Fibroblast of skin of right quadriceps (primary cell): ENCODE measurements around the gene RACK1.
"Not testable (repeated sequence)": the region's sequence is repeated elsewhere in the genome, so short reads cannot be mapped to it uniquely, and the experiment has no call there.

ENCODE experiments used
- DNase-seq: peaks from one replicate; pipeline ENCODE4 v3.0.0-alpha.2; 2013

Gene RACK1

DNA sequence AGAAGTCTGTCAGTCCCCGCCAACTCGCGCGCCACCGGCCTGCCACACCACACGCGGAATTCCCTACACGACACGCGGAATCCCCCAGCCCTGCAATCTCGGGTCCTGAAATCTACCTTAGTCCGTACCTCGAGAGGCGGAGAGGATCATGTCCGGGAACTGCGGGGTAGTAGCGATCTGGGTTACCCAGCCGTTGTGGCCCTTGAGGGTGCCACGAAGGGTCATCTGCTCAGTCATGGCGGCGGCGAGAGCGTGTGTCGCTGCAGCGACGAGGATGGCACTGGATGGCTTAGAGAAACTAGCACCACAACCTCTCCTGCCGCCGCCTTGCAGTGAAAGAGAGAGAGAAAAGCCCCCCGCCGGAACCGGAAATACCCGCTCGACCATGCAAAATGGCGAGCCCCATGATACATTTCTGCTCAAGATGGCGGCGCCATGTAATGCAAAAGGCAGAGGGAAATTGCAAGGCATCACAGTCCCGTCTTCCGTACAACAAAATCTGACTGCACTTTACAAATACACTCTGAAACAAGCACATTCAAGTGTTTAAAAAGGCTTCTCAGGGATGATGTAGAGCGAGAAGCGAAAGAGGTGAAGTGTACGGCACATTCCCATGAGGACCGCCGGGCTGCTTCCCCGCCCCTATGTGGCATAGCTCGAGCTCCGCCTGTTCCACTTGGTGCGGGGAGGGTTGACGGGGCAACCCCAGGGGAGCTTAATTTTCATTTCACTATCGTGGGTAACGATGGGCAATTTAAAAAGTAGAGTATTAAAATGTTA lies at the start of gene RACK1:
Gene RACK1, minus strand, starts transcription at position 343 of the 780 bp plus-strand sequence. Its CDS starts 106 bp downstream, at position 237.
- DNase-seq: peak; percentile 91

DNA sequence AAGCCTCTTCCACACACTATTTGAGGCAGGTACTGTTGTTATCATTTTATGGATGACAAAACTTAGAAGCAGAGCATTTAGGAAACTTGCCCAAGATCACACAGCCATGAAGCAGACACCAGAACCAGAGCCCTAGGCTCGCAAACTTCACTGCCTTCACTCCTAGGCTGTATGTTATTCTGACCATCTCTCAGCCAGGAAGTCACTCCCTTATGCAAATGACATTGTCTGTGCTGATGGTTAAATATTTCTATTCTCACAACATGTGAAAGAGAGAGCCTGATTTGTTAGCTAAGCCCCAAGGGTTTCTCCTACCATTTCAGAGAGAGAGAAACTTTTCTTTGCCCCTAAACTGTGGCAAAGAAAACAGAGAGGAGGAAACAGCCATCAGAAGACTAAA lies 43.6 kb upstream of the RACK1 start:
- not testable (repeated sequence) for DNase-seq

DNA sequence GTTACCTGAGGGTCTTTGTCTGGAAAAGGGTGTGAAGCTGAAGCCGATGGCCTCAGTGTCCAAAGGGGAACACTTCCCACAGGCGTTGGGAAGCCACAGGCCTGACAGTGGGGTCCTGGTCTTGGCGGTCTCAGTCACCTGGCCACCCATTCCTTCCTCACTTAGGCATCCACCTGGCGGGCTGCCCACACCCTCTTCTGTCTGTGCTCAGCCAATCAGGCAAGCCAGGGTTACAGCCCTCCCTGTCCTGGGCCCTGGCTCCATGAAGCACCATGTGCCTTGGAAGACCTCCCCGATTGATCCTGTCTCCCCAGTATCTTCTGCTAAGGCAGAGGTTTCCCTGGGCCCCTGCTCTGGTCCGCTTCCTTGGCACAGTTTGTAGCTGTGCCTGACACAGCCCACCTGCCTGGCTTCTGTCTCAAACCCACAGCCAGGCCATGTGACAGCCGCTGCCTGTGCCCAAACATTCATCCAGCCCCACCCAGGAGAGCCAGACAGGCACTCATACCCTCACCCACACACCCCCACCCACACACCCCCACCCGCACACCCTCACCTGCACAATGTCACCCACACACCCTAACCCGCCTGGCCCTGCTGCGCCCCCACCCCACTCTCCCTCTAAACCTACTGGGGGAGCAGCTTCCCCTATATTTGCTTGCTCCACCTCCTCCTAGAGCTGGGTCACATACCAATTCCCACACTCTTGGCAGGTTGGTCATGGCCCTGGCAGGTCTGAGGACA lies 42.4 kb upstream of the RACK1 start:
- DNase-seq: not testable (repeated sequence)

DNA sequence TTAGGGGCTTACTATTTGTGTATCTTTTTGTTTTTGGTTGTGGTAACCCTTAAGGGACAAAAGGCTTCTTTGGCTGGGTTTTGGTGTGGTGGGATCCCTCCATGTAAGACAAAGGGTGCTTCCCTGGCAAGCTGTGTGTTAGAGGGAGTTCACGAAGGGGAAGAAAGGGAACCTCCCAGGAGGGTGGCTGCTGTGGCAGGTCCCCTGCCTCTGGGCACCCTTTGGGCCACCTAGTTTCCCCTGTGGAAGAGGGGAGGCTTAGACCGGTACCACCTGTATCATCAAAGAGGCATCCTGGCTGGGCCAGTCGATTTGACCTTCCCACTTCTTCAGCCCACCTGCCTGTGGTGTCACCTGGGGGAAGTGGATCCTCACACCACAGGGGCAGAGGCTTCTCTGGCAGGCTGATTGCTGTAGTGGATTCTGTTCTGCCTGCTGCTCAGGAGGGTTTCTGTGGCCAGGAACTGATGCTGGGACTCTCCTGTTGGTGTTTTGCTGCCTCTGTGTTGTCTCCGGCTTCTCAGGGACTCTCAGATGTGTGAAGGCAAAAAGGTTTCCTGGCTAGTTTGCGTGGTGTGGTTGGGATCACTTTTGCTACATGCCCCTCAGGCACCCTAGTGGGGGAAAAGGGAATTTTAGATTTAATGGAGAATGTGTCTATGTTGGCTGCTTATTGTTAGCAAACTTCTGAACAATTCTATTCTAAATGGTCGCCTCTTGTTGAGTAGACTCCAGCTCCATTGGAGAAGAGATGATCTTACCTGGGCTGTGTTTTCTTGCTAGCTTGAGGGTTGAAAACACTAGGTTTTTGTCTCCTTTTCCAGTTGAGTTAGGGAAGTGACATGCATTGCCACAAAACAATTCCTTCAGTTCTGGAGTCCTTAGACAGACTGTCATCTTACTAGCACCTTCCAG lies 40.4 kb upstream of the RACK1 start:
- DNase-seq: not testable (repeated sequence)

DNA sequence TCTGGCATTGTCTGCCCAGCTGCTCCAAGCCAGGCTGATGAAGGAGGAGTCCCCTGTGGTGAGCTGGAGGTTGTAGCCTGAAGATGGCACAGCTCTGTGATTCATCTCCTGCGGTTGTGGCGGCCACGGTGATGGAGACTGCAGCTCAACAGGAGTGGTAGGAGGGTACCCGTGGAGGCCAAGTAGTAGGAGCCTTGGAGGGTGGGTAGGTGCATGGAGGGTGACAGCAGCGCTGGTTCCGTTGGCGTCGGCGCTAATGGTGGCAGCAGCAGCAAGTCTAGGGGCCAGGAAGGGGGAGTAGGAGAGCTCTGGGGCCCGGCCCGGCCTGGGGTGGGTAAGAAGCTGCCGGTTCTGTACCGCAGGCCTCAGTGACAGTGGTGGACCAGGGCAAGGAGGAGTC lies 39.6 kb upstream of the RACK1 start:
- no peak for DNase-seq

DNA sequence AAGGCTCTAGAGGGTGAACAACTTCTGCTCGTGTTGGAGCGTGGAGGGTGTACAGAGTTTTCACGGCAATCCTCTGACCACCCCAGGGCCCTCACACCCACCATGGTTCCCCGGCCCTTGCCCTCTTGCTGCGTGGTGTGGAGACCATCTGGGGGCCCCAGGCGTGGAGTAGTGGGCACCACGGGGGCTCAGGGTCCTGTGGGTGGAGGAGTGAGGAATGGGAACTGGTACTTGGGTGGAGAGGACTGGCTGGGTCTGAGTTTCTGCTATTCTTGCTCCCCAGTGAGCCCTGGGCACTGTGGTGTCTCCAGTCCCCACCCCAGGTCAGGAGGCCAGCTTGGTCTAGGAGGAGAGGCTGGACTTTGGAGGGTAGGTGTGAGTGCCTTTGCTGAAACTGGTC lies 39.2 kb upstream of the RACK1 start:
- DNase-seq: no peak

DNA sequence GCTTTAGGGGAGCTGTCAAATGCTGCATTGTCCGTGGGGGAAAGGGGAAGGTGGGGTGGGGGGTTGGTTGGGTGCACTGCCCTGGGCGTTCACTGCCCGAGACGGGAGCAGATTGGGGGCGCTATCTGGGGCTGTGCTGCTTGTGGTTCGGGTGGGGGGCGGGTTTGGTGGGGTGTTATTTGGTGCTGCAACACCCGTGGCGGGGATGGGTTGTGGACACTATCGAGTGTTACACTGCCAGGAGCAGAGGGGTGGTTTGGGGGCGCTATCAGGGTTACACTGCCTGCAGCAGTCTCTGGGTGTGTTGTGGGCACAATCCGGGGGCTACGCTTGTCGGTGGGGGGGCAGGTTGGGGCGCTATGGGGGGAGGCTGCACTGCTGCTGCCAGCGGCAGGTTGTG lies 38.7 kb upstream of the RACK1 start:
- DNase-seq: not testable (repeated sequence)

DNA sequence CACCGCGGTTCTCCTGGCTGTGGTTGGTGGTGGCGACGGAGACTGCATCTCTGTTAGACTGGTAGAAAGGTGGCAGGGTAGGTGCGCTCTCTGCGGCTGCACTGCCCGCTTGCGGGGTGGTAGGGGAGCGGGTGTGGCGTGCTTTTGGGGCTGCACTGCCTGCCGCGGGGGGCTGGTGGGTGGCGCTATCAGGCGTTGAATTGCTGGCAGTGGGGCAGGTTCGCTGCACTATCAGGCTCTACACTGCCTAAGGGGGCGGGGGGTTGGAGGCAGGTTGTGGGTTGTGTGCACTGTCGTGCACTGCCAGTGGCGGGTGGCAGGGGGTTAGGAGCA lies 38.2 kb upstream of the RACK1 start:
- no peak for DNase-seq

DNA sequence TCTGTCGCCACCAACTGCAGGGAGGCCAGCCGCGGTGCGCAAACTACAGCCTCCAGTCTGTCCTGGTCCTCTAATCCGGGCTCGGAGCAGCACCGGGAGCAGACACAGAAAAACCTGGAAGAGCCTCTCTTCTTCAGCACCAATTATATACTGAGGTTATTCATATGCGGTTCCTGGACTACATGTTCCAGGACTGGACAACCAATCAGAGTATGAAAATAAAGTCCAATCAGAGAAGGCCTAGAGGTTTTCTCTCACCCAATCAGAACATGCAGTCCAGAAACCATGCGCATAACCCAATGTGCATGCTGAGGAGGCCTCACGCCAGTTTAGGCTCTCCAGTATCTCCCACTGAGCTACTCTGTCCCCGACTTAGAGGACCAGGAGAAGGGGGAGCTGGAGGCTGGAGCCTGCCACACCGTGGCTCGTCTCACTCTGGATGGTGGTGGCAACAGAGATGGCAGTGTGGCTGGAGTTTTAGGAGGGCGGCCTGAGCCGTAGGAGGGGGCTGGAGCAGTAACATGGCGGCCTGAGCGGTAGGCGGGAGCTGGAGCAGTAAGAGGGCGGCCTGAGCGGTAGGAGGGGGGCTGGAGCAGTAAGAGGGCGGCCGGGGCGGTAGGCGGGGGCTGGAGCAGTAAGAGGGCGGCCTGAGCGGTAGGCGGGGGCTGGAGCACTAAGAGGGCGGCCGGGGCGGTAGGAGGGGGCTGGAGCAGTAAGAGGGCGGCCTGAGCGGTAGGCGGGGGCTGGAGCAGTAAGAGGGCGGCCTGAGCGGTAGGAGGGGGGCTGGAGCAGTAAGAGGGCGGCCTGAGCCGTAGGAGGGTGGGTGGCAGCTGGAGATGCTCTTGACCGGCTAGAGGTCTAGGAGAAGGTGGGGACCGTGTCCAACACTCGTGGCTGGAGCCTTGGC lies 37.6 kb upstream of the RACK1 start:
- no peak for DNase-seq

DNA sequence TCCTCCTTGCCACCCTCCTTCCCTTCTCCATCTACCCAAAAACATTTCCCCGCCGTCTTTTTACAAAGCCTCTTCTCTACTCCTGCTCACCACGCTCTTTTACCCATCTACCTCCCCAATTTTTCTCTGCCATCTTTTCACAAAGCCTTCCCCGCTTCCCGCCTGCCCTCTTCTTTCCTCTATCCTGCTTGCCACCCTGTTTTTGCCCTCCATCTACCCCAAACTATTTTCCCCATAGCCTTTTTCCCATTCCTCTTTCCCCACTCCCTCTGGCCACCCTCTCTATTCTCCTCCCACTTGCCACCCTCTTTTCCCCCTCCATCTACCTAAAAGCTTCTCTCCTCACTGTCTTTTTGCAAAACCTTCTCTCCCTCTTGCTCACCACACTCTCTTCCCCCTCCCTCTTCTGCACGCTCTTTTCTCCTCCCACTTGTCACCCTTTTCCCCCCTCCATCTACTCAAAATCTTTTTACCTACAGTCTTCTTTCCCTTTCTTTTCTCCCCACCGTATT lies 36.6 kb upstream of the RACK1 start:
- DNase-seq: no peak

DNA sequence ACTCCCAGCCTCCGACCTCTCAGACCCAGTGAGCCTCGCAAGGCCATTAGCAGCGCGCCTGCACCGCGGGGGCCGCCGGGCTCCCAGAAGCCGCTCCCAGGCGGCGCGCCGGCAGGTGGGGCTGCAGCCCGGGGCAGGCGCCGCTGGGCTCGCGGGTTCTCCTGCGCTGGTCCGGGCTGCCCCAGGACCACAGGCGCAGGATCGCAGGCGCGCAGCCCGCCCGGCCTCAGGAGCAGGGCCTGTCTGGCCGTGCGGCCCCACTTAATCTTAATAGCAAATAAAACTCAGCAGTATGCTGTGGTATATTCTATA lies 29.7 kb upstream of the RACK1 start:
- not testable (repeated sequence) for DNase-seq

DNA sequence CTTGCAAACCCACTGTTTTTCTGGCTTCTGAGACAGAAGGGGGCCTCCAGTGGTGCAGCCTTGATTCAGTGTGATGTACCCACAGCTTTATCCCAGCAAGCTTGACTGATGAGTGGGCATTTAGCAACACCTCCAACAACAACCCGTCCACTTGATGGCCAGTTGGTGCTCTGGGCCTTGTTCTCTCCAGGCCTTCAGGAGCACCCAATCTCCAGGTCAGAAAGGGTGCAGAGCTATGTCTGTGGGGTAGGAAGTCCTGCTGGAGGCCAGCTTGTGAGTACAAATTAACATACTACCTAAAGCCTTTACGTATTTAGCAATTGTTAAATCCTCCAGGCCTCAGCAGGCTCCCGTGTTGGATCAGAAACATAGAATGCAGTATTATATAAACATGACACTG lies 27.4 kb upstream of the RACK1 start:
- DNase-seq: no peak

DNA sequence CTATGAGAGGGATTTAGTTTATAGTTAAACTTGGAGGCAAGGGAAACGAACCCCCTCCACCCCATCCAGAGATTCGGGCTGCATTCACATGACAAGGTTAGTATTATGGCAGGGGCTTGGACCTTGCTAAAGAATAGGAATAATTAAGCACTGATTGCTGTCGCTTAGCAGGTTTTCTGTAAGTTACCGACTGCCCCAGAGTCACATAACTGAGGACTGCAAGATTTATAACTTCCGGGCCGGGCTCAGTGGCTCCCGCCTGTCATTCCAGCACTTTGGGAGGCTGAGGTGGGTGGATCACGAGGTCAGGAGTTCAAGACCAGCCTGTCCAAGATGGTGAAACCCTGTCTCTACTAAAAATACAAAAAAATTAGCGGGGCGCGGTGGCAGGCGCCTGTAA lies 24.2 kb upstream of the RACK1 start:
- DNase-seq: not testable (repeated sequence)

DNA sequence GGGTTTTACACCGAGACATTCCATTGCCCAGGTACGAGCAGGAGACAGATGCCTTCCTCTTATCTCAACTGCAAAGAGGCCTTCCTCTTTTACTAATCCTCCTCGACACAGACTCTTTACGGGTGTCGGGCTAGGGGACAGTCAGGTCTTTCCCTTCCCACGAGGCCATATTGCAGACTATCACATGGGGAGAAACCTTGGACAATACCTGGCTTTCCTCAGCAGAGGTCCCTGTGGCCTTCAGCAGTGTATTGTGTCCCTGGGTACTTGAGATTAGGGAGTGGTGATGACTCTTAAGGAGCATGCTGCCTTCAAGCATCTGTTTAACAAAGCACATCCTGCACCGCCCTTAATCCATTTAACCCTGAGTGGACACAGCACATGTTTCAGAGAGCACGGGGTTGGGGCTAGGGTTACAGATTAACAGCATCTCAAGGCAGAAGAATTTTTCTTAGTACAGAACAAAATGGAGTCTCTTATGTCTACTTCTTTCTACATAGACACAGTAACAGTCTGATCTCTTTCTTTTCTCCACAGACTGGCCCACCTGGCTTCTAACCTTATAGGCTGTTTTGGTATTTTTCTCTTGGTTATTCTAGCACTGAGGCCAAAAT lies 23.7 kb upstream of the RACK1 start:
- not testable (repeated sequence) for DNase-seq

DNA sequence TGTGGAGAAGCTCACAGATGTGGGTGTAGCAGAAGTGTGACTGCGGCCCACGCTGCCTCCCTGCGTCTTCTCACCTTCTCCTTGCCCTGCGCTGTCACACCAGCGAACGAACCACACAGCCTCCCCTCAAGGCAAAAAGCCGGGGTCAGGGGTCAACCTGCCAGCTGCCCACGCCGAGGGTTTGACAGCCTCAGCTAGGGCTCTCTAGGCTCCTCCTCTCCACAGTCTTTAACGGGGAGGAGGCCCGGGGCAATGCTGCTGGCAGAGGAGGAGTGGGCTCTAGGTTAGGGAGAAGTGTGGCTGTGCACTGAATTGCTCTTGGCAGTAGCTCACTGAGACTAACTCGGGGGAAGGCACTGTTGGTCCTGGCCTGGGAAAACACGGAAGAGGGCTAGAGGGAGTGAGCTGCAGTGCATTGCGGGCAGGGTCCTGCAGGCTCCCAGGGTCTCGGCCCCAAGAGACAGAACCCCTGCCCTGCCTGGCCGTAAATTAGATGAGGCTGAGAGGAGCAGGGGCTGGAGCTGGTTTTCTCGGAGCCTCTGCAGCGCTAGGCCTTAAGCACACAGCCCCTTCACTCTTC lies 21.5 kb upstream of the RACK1 start:
- no peak for DNase-seq

DNA sequence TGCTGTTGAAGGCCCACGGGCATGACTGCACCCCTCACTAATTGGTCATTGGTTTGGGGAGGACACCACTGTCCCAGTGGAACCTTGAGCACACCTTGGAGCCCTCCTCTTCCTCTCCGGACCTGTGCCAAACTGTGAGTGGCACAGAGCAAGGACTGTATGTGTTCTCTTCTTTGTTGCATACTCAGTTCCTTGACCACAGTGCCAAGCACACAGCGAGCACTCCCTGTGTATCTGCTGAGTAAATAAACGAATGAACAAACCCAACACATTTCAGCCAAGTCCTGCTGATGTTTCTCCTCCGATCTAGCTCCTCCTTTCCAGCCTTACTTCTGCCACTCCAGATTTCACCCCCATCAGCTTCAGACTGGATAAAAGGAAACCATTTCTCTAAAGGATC lies 19.9 kb upstream of the RACK1 start:
- DNase-seq: no peak

DNA sequence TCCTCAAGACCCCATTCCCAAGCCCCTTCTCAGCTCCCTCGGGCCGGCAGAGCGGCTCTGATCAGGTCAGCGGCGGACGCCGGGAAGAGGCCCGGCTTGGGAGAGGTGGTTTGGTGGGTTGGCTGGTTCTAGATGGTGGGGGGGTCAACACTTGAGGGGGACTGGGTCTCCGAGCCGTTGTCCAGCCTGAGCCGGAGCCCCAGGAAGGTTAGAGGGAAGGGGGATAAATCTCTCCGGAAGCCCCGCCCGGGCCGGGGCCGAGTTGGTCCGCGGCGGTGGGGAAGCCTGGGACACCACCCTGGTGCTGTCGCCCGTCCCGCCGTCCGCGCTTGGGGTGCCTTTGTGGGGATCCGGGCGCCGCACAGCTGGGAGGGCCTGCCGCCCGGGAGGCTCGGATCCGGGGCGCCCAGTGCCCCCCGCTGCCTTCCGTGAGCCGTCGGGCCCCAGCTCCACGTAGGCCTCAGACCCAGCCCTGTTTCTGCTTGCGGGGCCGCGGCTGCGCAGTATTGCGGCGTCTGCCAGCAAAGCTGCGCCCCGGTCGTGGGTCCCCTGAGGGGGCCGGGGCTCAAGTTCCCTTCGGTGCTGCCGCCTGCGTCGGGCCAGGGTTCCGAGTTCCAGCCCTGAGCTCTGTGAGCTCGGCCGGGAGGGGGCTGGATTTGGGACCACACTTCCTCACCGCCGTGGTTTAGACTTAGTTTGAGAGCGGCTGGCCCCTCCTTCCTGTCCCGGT lies 17.8 kb upstream of the RACK1 start:
- DNase-seq: peak; percentile 78

DNA sequence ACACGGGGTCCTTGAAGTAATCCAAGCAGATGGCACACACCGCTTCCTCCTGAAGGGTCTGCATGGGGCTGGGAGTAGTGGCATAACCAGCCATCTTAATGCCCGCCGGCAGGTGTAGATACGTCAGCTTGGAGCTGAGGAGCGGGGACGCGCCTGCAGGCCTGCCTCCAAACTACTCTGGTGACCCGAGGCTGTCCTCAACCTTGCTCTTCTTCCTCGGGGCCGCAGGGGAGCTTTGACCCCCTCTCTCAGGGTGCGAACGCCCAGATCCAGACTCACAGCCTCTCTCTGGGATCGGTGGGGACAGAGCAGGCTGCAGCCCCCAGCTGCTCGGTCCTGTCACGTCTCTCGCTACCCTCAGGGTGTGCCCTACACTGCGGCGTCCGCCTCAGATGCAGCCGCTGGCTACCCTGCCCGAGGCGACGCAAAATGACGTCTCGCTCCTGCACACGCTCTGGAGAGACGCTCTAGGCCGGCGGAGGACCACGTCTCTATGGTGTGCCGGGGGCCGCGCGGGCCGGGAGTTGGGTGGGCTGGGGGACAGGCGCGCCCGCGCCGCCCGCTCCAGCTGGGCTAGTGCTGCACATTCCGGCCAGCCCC lies 17.1 kb upstream of the RACK1 start, which contains the start of gene TRIM52:
Gene TRIM52, minus strand, starts transcription at position 424 of the 600 bp plus-strand sequence. Its CDS starts 330 bp downstream, at position 94.
- peak; percentile 90 for DNase-seq

DNA sequence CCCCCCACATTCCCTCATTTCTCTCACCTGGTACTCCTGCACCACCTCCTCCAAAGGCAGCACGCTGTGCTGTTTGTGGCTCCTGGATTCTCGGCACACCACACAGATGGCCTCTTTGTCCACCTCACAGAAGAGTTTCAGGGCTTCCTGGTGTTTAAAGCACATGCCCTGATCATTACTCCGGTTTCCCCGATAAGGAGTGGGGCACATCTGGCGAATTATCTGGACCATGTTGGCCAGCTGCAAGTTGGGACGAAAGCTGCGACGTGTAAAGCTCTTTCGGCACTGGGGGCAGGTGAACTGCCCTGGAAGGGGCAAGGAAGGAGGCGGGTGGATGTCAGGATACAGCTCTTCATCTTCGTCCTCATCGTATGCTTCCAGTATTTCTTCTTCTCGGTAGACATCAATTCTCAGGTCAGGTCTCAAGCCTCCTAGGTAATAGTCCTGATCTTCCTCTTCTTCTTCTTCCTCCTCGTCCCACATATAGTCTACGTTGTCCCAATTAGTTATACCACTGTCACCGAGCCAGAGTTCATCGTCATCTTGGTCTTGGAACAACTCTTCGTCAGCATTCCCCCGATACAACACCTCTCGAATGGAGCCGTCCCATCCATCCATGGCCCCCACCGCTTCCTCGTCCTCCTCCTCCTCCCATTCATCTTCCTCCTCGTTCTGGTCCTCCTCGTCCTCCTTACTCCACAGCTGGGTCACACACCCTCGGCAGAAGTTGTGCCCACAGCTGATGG lies 16.4 kb upstream of the RACK1 start:
- DNase-seq: no peak
